ENCODE data around the gene AGPAT4. TPM values are rescaled to one million over a fixed set of nuclear protein-coding genes. Genes with fewer than 3 reads are reported as not detected.

Gene AGPAT4, protein sequence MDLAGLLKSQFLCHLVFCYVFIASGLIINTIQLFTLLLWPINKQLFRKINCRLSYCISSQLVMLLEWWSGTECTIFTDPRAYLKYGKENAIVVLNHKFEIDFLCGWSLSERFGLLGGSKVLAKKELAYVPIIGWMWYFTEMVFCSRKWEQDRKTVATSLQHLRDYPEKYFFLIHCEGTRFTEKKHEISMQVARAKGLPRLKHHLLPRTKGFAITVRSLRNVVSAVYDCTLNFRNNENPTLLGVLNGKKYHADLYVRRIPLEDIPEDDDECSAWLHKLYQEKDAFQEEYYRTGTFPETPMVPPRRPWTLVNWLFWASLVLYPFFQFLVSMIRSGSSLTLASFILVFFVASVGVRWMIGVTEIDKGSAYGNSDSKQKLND
- total RNA-seq (2022; extraction: Qiagen RNA extraction) = 2.9 to 5.0 TPM (median 4.6 TPM) in 5 replicates

DNA sequence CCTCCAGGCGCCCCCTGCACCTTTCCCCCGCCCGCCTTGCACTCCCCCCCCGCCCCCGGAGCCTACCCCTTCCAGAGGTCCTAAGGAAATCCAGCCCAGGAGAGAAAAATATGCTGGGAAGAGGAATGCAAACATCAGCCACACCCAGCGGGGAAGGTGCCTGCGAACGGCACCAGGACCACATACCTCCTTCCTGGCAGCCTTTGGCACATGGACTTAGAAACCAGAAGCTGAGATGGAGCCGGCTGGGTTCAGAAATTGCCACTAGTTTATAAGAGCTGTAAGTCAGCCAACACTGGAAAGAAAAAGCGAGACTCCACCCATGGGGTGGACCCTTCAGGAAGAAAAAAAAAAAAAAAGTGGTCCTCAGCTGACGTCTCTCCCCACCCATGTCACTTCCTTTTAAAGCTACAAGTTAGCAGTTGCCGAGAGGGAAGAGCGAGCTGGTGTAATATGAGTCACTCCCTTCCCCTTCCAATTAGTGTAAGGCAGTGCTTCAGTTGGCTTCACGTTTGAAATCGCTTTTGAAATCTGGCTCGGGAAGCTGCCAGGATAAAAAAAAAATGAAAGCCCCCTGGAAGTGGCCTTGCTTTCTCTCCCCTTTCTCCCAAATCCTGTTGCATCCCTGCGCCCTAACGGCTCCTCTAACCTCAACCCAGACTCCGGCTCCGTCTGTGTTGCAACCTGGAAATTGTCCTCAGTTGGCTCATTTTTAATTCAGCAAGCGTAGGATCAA lies at the start of gene AGPAT4:
Gene AGPAT4, minus strand, starts transcription at position 310 of the 736 bp plus-strand sequence. CDS start 41,848 bp downstream, outside the sequence.

